ENCODE data around the gene NOVA2.

The NOVA2 gene

DNA sequence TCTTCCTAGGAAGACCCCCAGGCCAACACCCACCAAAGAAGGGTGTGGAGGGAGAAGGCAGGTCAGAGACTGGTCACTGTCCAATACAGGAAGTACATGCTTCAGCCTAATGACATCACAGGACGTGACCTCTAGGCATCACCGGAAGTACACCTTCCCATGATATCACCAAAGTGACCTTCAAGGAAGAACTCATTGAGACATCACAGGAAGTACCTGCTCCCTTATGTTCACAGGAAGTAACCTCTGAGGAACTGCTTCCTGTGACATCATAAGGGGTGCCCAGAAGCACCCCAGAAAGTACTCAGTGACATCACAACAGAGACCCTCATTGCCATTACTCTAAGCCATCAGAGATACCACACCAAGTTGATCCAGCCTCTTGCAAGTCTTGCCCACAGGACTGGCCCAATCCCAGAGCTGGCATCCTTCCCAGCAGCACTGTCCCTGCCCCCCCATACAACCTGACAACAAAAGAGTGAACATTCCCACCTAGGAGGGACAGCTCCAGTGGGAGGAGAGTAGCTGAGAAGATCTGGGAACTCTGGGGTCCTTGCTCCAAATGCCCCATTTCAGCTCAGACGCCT, 34.8 kb downstream of the NOVA2 start:
- peaks cover 0 to 2% of the 10 kb centered on the region in 2 donors for H3K9me3 ChIP-seq (ENCODE audit: control insufficient read depth in 2 of 2, low read length in 2 of 2)
- H3K9ac ChIP-seq (ENCODE audit: low read length in 2 of 2): no peak overlapping the region
- H3K27me3 ChIP-seq (ENCODE audit: control insufficient read depth in 1 of 2, insufficient read depth in 2 of 2, low read length in 2 of 2): peaks cover 16 to 32% of the 10 kb centered on the region in 2 donors
- H3K36me3 ChIP-seq (ENCODE audit: control insufficient read depth in 2 of 2, insufficient read depth in 2 of 2, low read length in 2 of 2): peaks cover 0 to 2% of the 10 kb centered on the region in 2 donors
- no peak overlapping the region for H3K4me3 ChIP-seq (ENCODE audit: low read length in 2 of 2)
- no peaks in the 10 kb centered on the region for H3K4me1 ChIP-seq (ENCODE audit: control insufficient read depth, insufficient read depth, low read length)
- no peak overlapping the region for H3K27ac ChIP-seq (ENCODE audit: low read length)

DNA sequence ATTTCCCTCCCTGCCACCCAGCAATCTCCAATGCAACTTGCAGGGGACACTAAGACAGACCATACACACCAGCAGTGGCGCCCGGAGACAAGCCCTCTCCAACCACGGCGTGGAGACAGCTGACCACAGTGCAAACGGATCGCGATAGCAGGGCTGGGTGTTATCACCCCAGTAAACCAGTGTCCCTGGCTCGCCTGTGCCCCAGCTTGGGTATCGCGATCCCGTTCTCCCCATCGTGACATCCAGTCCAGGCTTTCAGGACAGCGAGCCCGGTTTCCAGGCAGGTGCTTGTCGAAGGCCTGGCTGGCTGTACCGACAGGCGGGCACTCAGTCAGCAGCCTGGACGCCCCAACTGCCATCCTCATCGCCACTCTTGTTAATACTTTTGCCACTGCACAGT, 38.4 kb downstream of the NOVA2 start:
- Histone ChIP-seq H3K36me3 (ENCODE audit: control insufficient read depth in 2 of 2, insufficient read depth in 2 of 2, low read length in 2 of 2) (no peaks in the 10 kb centered on the region), H3K4me3 (ENCODE audit: low read length in 2 of 2) (no peak overlapping the region), H3K9ac (ENCODE audit: low read length in 2 of 2) (no peak overlapping the region), H3K9me3 (ENCODE audit: control insufficient read depth in 2 of 2, low read length in 2 of 2) (peaks cover 0 to 2% of the 10 kb centered on the region in 2 donors), H3K27ac (ENCODE audit: low read length) (no peak overlapping the region), H3K27me3 (ENCODE audit: control insufficient read depth in 1 of 2, insufficient read depth in 2 of 2, low read length in 2 of 2) (peaks cover 21 to 32% of the 10 kb centered on the region in 2 donors), H3K4me1 (ENCODE audit: control insufficient read depth, insufficient read depth, low read length) (no peaks in the 10 kb centered on the region)

DNA sequence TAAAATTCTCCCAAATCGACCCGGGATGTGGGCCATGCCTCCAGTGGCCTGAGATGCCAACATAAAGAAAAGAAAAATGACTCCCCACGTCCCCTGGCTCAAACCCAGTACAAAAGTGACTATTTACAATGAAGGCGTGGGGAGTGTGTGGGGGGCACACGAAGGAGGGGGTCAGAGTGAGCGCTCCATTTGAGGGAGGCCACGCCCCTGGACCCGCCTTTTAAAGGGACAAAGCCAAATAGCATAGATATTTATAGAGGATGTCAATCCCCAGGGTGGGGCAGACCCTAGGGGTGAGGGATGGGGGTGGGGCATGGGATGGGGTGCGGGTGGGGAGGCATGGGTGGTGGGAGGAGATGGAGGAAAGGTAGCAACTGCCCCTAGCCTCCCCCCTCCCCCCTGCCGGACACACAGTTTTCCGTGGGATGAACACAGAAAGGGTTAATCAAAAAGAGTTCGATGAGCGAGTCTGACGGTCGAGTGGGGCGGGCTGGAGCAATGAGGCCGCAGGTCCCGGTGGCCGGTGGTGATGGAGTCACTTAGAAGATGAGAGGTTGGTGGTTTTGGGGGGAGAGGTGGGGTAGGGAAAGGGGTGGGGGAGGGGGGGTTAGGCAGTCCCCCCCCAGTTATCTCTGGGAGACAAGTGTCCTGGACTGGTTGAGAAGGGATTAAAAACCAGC, 39.0 kb downstream of the NOVA2 start:
- H3K4me1 ChIP-seq (ENCODE audit: control insufficient read depth, insufficient read depth, low read length): no peaks in the 10 kb centered on the region
- H3K9me3 ChIP-seq (ENCODE audit: control insufficient read depth in 2 of 2, low read length in 2 of 2): peaks cover 0 to 2% of the 10 kb centered on the region in 2 donors
- peaks cover 21 to 31% of the 10 kb centered on the region in 2 donors for H3K27me3 ChIP-seq (ENCODE audit: control insufficient read depth in 1 of 2, insufficient read depth in 2 of 2, low read length in 2 of 2)
- H3K36me3 ChIP-seq (ENCODE audit: control insufficient read depth in 2 of 2, insufficient read depth in 2 of 2, low read length in 2 of 2): no peaks in the 10 kb centered on the region
- H3K9ac ChIP-seq (ENCODE audit: low read length in 2 of 2): no peak overlapping the region
- no peak overlapping the region for H3K4me3 ChIP-seq (ENCODE audit: low read length in 2 of 2)
- H3K27ac ChIP-seq (ENCODE audit: low read length): no peak overlapping the region

DNA sequence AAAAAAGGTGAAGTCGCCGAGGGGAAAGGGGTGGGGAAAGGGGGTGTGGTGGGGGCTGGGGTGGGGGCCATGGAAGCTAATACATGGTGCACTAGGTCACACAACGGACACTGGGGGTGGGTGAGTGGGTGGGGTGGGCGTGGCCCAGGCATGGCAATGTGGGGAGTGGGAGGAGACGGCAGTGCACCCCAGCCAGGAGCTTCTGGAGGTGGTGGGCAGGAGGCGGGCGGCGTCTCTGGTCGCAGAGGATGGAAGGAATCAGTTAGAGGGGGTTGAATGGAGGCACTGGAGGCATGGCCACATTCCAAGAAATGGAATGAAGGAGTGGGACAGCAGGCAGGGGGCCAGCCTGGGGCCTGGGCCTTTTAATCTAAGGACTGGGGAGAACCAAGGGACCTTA, 39.9 kb downstream of the NOVA2 start:
- H3K4me1 ChIP-seq (ENCODE audit: control insufficient read depth, insufficient read depth, low read length): no peaks in the 10 kb centered on the region
- peaks cover 21 to 25% of the 10 kb centered on the region in 2 donors for H3K27me3 ChIP-seq (ENCODE audit: control insufficient read depth in 1 of 2, insufficient read depth in 2 of 2, low read length in 2 of 2)
- no peak overlapping the region for H3K4me3 ChIP-seq (ENCODE audit: low read length in 2 of 2)
- H3K9ac ChIP-seq (ENCODE audit: low read length in 2 of 2): no peak overlapping the region
- H3K36me3 ChIP-seq (ENCODE audit: control insufficient read depth in 2 of 2, insufficient read depth in 2 of 2, low read length in 2 of 2): no peaks in the 10 kb centered on the region
- H3K27ac ChIP-seq (ENCODE audit: low read length): no peak overlapping the region
- peaks cover 0 to 2% of the 10 kb centered on the region in 2 donors for H3K9me3 ChIP-seq (ENCODE audit: control insufficient read depth in 2 of 2, low read length in 2 of 2)

DNA sequence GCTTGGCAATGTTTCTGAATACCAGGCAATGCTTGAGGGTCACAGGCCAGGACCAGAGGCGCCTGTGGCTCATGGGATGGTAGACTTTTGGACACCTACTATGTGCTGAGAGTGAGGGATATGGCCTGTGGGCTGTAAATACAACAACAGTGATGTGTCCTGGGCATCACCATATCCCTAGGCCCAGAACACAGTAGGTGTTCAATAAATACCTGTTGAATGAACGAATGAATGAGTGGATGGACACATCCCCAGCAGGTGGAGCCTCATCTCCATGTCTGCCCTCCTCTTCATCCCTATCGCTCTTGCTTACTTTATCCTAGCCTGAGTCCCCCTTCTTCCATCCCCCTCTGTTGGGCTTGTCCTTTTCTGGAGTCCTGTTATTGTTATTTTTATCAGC, 42.6 kb downstream of the NOVA2 start:
- Histone ChIP-seq H3K27me3 (ENCODE audit: control insufficient read depth in 1 of 2, insufficient read depth in 2 of 2, low read length in 2 of 2) (peaks cover 11 to 15% of the 10 kb centered on the region in 2 donors), H3K4me3 (ENCODE audit: low read length in 2 of 2) (no peak overlapping the region), H3K9me3 (ENCODE audit: control insufficient read depth in 2 of 2, low read length in 2 of 2) (no peaks in the 10 kb centered on the region), H3K4me1 (ENCODE audit: control insufficient read depth, insufficient read depth, low read length) (peaks cover 4% of the 10 kb centered on the region), H3K27ac (ENCODE audit: low read length) (no peak overlapping the region), H3K36me3 (ENCODE audit: control insufficient read depth in 2 of 2, insufficient read depth in 2 of 2, low read length in 2 of 2) (no peaks in the 10 kb centered on the region), H3K9ac (ENCODE audit: low read length in 2 of 2) (no peak overlapping the region)

DNA sequence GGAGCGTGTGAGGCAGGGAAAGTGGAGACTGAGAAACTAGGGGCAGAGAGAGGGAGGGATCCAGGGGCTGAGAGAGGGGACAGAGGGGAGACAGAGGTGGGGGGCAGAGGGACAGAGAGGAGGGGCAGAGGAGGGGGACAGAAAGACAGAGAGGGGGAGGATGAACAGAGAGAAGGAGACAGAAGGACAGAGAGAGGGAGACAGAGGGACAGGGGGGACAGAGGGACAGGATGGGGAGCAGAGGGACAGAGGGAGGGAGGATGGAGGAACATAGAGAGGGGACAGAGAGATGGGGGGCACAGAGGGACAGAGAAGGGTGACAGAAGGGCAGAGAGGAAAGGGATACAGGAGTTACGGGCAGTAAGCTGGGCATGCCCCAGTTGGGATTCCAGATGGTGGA, 44.4 kb downstream of the NOVA2 start:
- Histone ChIP-seq H3K9me3 (ENCODE audit: control insufficient read depth in 2 of 2, low read length in 2 of 2) (no peaks in the 10 kb centered on the region), H3K36me3 (ENCODE audit: control insufficient read depth in 2 of 2, insufficient read depth in 2 of 2, low read length in 2 of 2) (no peaks in the 10 kb centered on the region), H3K9ac (ENCODE audit: low read length in 2 of 2) (no peak overlapping the region), H3K4me3 (ENCODE audit: low read length in 2 of 2) (no peak overlapping the region), H3K4me1 (ENCODE audit: control insufficient read depth, insufficient read depth, low read length) (peaks cover 4% of the 10 kb centered on the region), H3K27me3 (ENCODE audit: control insufficient read depth in 1 of 2, insufficient read depth in 2 of 2, low read length in 2 of 2) (peaks cover 7 to 8% of the 10 kb centered on the region in 2 donors), H3K27ac (ENCODE audit: low read length) (no peak overlapping the region)

DNA sequence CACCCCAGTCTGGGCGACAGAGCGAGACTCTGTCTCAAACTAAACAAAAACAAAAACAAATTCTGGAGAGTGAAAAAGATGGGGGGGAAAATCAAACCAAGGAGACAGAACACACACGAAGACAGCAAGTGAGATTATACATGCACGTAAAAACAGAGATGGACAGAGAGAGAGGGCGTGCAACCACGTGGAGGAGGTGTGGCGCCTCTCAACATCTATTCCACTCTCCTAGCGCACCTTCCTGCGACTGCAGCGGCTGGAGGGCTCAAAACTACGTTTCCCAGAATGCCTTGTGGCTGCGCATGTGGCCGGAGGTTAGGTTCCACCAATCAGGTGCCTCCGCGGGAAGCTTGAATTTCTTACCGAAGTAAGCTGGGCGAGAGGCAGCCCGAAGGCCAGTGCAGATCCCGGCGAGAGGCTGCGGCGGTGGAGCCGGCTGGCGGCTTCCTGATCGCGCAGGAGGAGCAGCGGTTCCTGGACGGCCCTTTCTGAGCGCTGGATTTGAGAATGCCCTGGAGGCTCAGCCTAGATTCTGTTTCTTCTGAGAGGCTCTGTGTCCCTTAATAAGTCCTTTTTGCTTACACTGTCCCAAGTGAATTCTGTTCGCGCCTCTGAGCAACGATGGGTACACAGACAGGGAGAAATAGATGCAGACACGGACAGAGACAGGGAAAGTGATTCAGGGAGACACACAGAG, 46.0 kb downstream of the NOVA2 start:
- no peak overlapping the region for H3K27ac ChIP-seq (ENCODE audit: low read length)
- peaks cover 4% of the 10 kb centered on the region for H3K4me1 ChIP-seq (ENCODE audit: control insufficient read depth, insufficient read depth, low read length)
- no peak overlapping the region for H3K9ac ChIP-seq (ENCODE audit: low read length in 2 of 2)
- no peaks in the 10 kb centered on the region for H3K36me3 ChIP-seq (ENCODE audit: control insufficient read depth in 2 of 2, insufficient read depth in 2 of 2, low read length in 2 of 2)
- peaks cover 2 to 4% of the 10 kb centered on the region in 2 donors for H3K27me3 ChIP-seq (ENCODE audit: control insufficient read depth in 1 of 2, insufficient read depth in 2 of 2, low read length in 2 of 2)
- H3K9me3 ChIP-seq (ENCODE audit: control insufficient read depth in 2 of 2, low read length in 2 of 2): no peaks in the 10 kb centered on the region
- H3K4me3 ChIP-seq (ENCODE audit: low read length in 2 of 2): peak overlapping the region in 1 of 2 donors; percentile 44

DNA sequence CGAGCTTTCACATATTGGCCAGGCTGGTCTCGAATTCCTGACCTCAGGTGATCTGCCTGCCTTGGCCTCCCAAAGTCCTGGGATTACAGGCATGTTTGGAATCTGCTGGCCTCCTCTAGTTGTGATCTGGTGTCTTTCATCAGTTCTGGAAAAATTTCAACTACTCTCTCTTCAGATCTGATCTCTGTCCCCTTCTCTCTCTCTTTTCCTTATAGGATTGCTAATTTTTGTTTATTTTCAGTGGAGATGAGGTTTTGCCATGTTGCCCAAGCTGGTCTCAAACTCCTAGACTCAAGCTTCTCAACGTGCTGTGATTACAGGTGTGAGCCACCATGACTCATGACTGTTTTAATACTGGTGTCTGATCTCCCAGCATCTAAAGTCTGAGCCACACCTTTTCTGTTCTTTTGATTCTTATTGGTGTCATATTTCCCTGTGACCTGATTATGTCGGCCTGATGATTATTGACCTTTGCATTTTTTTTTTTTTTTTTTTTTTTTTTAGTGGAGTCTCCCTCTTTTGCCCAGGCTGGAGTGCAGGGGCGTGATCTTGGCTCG, 48.7 kb downstream of the NOVA2 start:
- Histone ChIP-seq H3K9ac (ENCODE audit: low read length in 2 of 2) (no peak overlapping the region), H3K36me3 (ENCODE audit: control insufficient read depth in 2 of 2, insufficient read depth in 2 of 2, low read length in 2 of 2) (no peaks in the 10 kb centered on the region), H3K4me3 (ENCODE audit: low read length in 2 of 2) (no peak overlapping the region), H3K4me1 (ENCODE audit: control insufficient read depth, insufficient read depth, low read length) (peaks cover 4% of the 10 kb centered on the region), H3K27ac (ENCODE audit: low read length) (no peak overlapping the region), H3K27me3 (ENCODE audit: control insufficient read depth in 1 of 2, insufficient read depth in 2 of 2, low read length in 2 of 2) (peaks cover 0 to 2% of the 10 kb centered on the region in 2 donors), H3K9me3 (ENCODE audit: control insufficient read depth in 2 of 2, low read length in 2 of 2) (no peaks in the 10 kb centered on the region)

DNA sequence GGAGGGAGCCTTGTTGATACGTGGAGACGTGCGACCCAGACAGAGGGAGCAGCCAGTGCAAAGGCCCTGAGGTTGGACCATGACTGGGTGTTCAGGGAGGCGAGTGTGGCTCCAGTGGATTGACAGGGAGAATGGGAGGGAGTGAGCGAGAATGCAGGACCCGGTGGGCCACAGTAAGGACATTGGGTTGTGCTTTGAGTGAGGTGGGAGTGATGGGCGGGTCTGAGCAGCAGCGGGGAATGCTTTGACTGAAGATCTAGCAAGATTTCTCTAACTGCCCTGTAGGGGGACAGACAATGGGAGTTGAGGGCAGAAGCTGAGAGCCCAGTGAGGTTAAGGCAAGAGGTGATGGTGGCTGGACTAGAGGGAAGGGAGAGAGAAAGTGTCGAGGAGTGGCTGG, 51.4 kb downstream of the NOVA2 start:
- H3K4me3 ChIP-seq (ENCODE audit: low read length in 2 of 2): no peak overlapping the region
- H3K27me3 ChIP-seq (ENCODE audit: control insufficient read depth in 1 of 2, insufficient read depth in 2 of 2, low read length in 2 of 2): peaks cover 0 to 10% of the 10 kb centered on the region in 2 donors
- no peak overlapping the region for H3K9ac ChIP-seq (ENCODE audit: low read length in 2 of 2)
- H3K27ac ChIP-seq (ENCODE audit: low read length): no peak overlapping the region
- H3K4me1 ChIP-seq (ENCODE audit: control insufficient read depth, insufficient read depth, low read length): no peaks in the 10 kb centered on the region
- H3K9me3 ChIP-seq (ENCODE audit: control insufficient read depth in 2 of 2, low read length in 2 of 2): no peaks in the 10 kb centered on the region
- H3K36me3 ChIP-seq (ENCODE audit: control insufficient read depth in 2 of 2, insufficient read depth in 2 of 2, low read length in 2 of 2): no peaks in the 10 kb centered on the region

DNA sequence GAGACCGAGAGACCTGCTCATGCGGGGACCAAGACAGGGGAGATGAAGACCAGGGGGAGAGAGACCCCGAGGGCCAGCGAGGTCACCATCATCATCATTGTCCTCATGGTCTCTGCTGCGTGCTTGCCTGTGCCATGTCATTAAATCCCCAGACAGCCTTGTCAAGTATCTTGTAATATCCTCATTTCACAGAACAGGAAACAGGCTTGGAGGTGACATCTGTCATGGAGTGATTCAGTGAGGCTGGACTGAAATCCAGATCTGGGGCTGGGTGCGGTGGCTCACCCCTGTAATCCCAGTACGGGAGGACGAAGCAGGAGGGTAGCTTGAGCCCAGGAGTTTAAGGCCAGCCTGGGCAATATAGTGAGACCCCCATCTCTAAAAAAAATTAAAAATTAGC, 53.2 kb downstream of the NOVA2 start:
- no peak overlapping the region for H3K27ac ChIP-seq (ENCODE audit: low read length)
- peaks cover 0 to 13% of the 10 kb centered on the region in 2 donors for H3K27me3 ChIP-seq (ENCODE audit: control insufficient read depth in 1 of 2, insufficient read depth in 2 of 2, low read length in 2 of 2)

More for the DNA sequence above, 53.2 kb downstream of the NOVA2 start:
- H3K36me3 ChIP-seq (ENCODE audit: control insufficient read depth in 2 of 2, insufficient read depth in 2 of 2, low read length in 2 of 2): no peaks in the 10 kb centered on the region
- H3K4me3 ChIP-seq (ENCODE audit: low read length in 2 of 2): no peak overlapping the region
- H3K4me1 ChIP-seq (ENCODE audit: control insufficient read depth, insufficient read depth, low read length): no peaks in the 10 kb centered on the region
- H3K9ac ChIP-seq (ENCODE audit: low read length in 2 of 2): no peak overlapping the region
- no peaks in the 10 kb centered on the region for H3K9me3 ChIP-seq (ENCODE audit: control insufficient read depth in 2 of 2, low read length in 2 of 2)
